GM19467 (cell line): Measurements from ENCODE around the gene HNRNPLL.

Experiments
- ATAC-seq: cut with Tn5 transposase; IDR thresholded peaks from one replicate; pipeline ENCODE4 v1.9.1; 2021; ENCODE audit warnings: mild to moderate bottlenecking, moderate library complexity; ENCODE audit not compliant: unreplicated experiment

HNRNPLL gene

DNA sequence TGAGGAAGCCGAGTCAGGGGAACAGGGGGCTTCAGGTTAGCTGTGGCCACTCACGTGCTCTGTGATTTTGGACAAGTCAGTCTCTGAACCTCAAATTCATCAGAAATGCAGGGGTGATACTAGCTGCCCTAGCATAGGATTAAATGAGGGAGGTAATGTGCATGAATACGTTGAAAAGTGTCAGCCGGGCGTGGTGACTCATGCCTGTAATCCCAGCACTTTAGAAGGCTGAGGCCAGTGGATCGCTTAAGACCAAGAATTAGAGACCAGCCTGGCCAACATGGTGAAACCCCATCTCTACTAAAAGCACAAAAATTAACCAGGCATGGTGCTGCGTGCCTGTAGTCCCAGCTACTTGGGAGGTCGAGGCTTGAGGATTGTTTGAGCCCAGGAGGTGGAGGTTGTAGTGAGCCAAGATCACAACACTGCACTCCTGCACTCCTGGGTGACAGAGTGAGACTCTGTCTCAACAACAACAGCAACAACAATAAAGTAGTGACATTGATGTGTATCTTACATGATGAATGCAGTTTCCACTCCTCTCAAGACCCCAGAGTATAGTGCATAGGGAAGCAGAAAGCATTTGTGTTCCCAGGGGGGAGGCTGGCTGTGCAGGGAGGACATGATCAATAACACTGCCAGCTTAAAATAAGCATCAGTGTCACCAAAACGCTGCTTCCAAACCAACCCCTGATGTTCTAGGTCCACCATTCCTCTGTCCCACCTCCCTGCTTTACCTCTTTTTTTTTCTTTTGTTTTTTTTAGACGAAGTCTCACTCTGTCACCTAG, 68.8 kb downstream of the HNRNPLL start:
- no peak for ATAC-seq

DNA sequence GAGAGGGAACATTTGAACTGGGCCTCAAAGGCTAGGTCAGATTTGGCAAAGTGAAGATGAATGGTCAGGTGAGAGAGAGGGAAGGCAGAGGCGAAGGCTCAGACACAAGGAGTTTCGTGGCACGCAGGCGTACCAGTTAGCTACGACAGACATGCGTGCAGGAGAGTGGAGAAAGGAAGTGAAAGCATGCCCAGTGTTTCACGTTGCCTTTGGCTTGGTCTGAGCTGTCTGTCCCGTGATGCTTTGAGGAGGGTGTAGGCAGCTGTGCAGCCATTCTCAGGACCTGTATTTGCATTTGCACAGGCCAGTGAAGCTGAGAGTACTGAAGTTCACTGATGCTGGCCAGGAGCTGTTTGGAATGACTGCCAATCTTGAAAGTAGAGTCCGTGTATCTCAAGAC, 69.5 kb downstream of the HNRNPLL start:
- peak; percentile 95 for ATAC-seq

DNA sequence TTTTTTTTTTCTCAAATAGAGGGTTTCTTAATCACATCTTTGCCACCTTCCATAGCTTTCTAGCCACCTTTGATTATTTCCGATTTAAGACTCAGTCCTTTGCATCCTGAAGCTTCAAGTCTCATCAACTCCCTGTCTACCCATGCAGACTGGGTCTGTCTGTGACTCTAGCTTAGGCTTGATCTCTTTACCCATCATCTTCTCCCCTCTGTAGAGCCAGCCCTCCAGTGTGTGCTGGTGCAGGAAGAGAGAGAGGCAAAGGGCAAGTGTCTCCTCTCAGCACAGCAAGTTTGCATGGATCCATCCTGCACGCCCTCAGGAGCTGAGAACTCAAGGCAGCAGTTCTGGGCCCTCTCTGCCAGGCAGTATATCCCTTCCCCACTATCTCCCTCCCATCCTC, 70.4 kb downstream of the HNRNPLL start:
- no peak for ATAC-seq

- ATAC-seq = no peak
Measured at GRCh38 chr2:38529208-38529607, 73.5 kb downstream of the HNRNPLL start.

GRCh38 chr2:38528534-38528933, 74.2 kb downstream of the HNRNPLL start:
- ATAC-seq = no peak

DNA sequence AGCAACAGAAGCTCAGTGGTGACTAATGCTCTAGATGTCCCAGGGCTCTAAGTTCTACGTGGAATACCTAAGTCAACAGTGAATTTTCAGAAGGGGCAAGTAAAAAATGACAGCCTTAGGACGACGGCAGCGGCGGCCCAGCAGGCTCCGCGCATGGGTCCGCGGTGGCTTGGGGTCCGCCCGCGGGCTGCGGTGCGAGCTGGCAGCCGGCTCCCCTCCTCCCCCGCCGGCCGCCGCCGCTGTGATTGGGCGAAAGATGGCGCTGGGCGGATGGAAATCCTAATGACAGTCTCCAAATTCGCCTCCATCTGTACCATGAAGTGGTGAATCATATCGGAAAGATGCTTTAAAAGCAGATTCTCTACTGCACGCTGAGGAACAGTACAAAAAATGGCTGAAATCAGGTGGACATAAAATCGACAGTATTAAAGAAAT, 74.7 kb downstream of the HNRNPLL start:
- ATAC-seq = no peak

DNA sequence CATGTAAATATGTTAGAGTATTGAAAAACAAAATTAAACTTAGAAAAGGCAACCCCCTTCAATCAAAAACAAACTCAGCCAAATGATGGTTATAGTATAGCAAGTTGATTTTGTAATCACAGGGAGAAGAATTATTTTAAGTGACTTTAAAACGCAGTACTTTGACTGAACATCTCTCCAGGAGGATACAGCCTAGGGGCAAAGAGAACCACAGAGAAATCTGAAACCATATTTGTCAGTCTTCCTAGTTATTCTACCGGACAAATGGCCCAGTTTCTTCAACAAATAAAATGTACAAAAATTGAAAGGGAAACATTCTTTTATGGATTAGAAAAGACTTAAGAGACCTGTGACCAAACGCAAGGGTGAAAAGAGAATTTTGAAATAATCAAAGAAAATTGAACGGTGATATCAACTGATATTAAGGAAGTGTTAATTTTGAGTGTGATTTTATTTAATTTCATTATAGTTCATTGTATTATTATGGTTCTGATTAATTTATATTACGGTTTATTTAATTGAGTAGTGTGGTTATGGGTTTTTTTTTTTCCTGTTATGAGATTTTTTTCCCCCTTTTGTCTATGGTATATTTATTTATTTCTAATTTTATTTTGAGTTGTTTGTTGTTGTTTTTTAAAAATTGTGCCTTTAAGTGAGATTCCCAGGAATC, 75.3 kb downstream of the HNRNPLL start:
- no peak for ATAC-seq

- ATAC-seq = no peak
Measured at GRCh38 chr2:38526195-38526594, 76.5 kb downstream of the HNRNPLL start.

GRCh38 chr2:38524580-38524979, 78.1 kb downstream of the HNRNPLL start:
- ATAC-seq = no peak

DNA sequence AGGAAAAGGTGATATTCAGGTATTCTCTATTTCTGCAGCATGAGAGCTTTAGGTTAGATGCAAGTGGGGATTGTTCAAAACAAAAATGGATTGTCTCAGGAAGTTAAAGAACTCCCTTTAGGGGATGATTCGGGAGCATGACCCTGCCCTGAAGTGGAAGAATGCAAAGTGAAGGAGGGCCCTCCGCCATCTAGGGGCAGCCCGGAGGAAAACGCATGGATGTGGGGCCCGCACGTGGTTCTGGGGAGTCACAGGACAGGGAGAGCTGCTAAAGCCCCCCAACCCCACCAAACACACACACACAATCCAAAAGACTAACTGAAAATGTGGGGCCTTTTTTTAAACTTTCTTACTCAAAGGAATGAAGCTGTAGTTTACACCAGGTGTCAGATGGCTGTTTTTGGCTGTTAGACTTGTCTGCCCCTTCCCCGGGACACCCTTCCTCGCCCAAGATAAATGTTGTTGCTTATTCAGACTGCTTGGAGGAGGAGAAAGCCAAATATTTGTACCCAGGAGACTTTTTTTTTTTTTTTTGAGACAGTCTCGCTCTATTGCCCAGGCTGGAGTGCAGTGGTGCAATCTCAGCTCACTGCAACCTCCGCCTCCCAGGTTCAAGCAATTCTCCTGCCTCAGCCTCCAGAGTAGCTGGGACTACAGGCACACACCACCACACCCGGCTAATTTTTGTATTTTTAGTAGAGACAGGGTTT, 78.8 kb downstream of the HNRNPLL start:
- no peak for ATAC-seq

DNA sequence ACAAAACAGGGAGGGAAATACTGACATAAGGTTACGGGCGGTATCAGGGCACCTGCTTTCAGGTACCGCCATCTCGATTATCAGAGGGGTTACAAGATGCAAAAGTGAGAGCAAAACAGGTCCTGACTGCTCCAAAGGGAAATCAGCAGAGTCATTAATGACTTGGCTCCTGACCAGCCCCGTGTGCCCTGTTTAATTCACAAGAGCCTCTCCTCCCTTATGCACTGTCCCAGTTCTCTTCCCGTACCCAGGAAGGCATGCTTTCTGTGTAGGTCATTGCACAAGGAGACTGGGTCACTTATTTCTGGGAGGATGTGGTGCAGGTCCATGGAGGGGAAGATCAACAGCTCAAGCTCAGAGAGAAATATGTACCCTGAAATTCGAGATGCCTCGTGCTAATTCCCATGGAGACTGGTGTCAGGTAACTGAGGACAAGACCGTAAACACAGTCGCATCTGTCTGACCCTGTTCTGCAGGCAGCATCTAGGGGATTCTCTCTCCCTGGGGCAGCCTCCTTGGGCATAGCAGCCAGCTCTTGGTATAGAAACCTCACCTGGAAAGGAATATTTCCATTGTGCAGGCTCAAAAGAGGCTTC, 79.9 kb downstream of the HNRNPLL start:
- ATAC-seq = no peak

- no peak for ATAC-seq
Measured at GRCh38 chr2:38521835-38522234, 80.9 kb downstream of the HNRNPLL start.

DNA sequence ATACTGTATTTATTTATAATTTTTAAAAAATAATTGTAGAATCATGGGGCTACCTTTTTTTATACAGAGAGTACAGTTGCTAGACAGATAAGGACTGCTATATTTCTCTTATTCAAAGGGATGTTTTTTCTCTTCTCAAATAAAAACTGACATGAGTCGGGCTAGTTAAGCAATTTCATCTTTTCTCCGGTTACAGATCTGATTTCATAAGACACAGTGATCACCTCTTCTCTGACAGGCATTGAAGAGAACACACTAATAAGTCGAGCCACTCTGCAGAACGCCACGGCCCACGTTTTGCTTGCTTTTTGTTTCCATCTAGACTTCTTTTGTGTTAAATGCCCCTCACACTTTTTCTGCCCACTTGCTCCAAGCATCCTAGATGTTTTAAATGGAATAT, 85.4 kb downstream of the HNRNPLL start:
- no peak for ATAC-seq

DNA sequence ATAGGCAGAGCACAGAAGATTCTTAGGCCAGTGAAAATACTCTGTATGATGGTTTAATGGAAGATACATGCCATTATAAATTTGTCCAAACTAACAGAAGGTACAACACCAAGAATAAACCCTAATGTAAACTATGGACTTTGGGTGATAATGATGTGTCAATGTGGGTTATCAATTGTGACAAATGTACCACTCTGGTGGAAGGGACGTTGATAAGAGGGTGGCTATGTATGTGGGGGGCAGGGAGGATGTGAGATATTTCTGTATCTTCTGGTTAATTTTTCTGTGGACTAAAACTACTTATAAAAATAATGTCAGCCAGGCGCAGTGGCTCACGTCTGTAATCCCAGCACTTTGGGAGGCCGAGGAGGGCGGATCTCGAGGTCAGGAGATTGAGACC, 86.2 kb downstream of the HNRNPLL start:
- ATAC-seq = no peak

- ATAC-seq = no peak
Measured at GRCh38 chr2:38516122-38516521, 86.6 kb downstream of the HNRNPLL start.

- ATAC-seq = no peak
Measured at GRCh38 chr2:38515155-38516074, 87.3 kb downstream of the HNRNPLL start.

- ATAC-seq = no peak
Measured at GRCh38 chr2:38514603-38515154, 88.0 kb downstream of the HNRNPLL start.

GRCh38 chr2:38512211-38512610, 90.5 kb downstream of the HNRNPLL start:
- no peak for ATAC-seq
